Neutrophil (primary cell): ENCODE measurements around the gene STARD13.

Source experiments
- H3K27ac ChIP-seq: fragments of 200-600 bp; sonication (generic); 2 replicates; pipeline ENCODE4 v1.5.1; 2016; ENCODE audit warnings: mild to moderate bottlenecking, moderate library complexity
- H3K27me3 ChIP-seq: fragments of 200-600 bp; sonication (generic); 2 replicates; pipeline ENCODE4 v1.6.0; 2016; ENCODE audit warnings: mild to moderate bottlenecking
- H3K36me3 ChIP-seq: fragments of 200-600 bp; sonication (generic); 2 replicates; pipeline ENCODE4 v1.5.1; 2017
- H3K4me1 ChIP-seq, 2 experiments: fragments of 200-600 bp in 1 of 2; sonication (generic) in 1 of 2; 1 replicate in 1 of 2; 2 replicates in 1 of 2; pipeline versions ENCODE4 v1.5.1 to v1.6.1; 2013 to 2016; ENCODE audit warnings: low read depth in 1 of 2, low read length in 1 of 2, mild to moderate bottlenecking in 1 of 2, moderate library complexity in 1 of 2; ENCODE audit not compliant: control insufficient read depth in 1 of 2, insufficient read depth in 1 of 2
- H3K4me3 ChIP-seq, 2 experiments: fragments of 200-600 bp in 1 of 2; sonication (generic) in 1 of 2; 1 replicate in 1 of 2; 2 replicates in 1 of 2; pipeline ENCODE4 v1.5.1; 2013 to 2016; ENCODE audit warnings: low read depth in 1 of 2, low read length in 1 of 2, mild to moderate bottlenecking in 1 of 2, moderate library complexity in 1 of 2
- H3K9me3 ChIP-seq: fragments of 200-600 bp; sonication (generic); 2 replicates; pipeline ENCODE4 v1.5.1; 2016
- TF ChIP-seq, protein P1 (sequence below): fragments of 200-600 bp; sonication (generic); IDR thresholded peaks from 2 replicates; pipeline ENCODE4 v1.5.1; 2016; ENCODE audit warnings: antibody characterized with exemption

STARD13 gene

DNA sequence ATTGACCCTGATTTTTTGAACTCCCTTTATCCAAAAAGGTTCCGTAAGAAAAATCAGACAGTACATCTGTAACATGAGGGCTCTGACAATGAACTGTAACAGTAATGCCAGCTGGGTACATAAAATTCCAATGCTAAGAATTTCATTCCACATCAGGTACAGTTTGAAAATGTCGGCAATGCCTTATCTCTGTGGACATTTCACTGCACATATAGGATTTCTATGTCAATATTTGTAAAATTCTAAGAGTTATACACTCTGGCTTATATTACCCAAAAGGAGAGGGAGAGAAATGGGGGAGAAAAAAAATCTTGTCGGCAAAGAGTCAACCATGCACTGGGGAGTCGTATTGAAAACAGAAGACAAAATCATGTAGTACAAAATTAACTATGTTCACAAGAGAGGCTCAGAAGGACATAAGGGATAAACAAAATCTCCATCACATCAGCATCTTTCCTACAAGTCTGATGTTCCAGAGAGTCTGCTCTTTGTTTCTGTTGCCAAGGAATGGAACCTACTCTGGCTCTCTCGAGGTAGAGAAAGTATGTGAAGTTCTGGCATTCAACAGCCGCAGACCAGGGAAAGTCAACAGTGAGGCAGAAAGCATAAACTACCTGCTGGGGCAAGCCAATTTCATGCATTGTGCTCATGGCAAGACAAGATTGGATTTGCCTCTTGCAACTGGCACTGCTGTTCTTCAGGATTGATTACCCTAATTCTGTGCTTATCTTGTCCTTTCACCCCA, 72.4 kb downstream of the STARD13 start:
- Histone ChIP-seq H3K4me1 (no peaks in the 10 kb centered on the region), H3K27me3 (no peaks in the 10 kb centered on the region), H3K4me3 (no peak overlapping the region), H3K36me3 (no peaks in the 10 kb centered on the region), H3K9me3 (no peaks in the 10 kb centered on the region), H3K27ac (no peak overlapping the region)
- TF ChIP-seq, protein P1, sequence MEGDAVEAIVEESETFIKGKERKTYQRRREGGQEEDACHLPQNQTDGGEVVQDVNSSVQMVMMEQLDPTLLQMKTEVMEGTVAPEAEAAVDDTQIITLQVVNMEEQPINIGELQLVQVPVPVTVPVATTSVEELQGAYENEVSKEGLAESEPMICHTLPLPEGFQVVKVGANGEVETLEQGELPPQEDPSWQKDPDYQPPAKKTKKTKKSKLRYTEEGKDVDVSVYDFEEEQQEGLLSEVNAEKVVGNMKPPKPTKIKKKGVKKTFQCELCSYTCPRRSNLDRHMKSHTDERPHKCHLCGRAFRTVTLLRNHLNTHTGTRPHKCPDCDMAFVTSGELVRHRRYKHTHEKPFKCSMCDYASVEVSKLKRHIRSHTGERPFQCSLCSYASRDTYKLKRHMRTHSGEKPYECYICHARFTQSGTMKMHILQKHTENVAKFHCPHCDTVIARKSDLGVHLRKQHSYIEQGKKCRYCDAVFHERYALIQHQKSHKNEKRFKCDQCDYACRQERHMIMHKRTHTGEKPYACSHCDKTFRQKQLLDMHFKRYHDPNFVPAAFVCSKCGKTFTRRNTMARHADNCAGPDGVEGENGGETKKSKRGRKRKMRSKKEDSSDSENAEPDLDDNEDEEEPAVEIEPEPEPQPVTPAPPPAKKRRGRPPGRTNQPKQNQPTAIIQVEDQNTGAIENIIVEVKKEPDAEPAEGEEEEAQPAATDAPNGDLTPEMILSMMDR, result no peak

DNA sequence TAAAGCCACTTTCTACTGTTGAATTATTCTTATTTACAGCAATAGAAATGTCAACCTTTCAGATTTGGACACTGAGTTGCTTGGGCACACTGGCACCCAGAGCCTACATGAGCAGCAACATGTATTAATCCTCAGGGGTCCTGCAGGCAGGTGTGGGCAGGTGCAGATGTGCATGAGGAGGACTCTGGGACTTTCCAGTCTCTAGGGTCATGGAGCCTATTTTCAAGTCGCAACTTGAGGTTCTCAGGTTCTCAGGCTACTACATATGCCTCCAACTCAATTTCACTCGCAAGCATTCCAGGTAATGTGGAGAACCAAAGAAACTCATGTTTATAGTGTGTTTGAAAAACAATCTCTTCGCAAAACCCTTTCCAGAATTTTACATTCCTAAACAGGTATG, 73.2 kb downstream of the STARD13 start:
- H3K9me3 ChIP-seq, result no peaks in the 10 kb centered on the region
- H3K4me1 ChIP-seq, result no peaks in the 10 kb centered on the region
- H3K27me3 ChIP-seq, result no peaks in the 10 kb centered on the region
- H3K4me3 ChIP-seq, result no peak overlapping the region
- TF ChIP-seq, protein P1, result no peak
- H3K36me3 ChIP-seq, result no peaks in the 10 kb centered on the region
- no peak overlapping the region for H3K27ac ChIP-seq

DNA sequence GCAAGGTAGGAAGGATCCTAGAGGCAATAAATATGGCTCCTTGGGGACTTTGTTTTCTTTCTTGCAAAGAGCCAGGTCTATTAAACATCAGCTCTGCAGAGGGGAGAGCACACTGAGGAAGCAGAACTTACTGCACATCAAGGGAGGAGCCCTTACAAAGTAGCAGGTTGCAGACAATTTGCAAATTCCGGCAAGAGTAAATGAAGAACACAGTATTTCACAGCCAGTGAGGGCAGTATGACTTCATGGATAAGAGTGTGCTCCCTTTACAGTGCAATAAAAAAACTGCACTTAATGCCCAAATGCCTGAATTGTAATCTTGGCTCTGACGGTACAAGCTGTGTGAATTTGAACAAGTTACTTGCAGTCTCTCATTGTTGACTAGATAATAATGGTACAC, 75.5 kb downstream of the STARD13 start:
- H3K27me3 ChIP-seq, result peaks cover 16% of the 10 kb centered on the region
- no peaks in the 10 kb centered on the region for H3K36me3 ChIP-seq
- no peak overlapping the region for H3K4me3 ChIP-seq
- no peaks in the 10 kb centered on the region for H3K9me3 ChIP-seq
- H3K4me1 ChIP-seq, result no peaks in the 10 kb centered on the region
- TF ChIP-seq, protein P1, result no peak
- no peak overlapping the region for H3K27ac ChIP-seq

DNA sequence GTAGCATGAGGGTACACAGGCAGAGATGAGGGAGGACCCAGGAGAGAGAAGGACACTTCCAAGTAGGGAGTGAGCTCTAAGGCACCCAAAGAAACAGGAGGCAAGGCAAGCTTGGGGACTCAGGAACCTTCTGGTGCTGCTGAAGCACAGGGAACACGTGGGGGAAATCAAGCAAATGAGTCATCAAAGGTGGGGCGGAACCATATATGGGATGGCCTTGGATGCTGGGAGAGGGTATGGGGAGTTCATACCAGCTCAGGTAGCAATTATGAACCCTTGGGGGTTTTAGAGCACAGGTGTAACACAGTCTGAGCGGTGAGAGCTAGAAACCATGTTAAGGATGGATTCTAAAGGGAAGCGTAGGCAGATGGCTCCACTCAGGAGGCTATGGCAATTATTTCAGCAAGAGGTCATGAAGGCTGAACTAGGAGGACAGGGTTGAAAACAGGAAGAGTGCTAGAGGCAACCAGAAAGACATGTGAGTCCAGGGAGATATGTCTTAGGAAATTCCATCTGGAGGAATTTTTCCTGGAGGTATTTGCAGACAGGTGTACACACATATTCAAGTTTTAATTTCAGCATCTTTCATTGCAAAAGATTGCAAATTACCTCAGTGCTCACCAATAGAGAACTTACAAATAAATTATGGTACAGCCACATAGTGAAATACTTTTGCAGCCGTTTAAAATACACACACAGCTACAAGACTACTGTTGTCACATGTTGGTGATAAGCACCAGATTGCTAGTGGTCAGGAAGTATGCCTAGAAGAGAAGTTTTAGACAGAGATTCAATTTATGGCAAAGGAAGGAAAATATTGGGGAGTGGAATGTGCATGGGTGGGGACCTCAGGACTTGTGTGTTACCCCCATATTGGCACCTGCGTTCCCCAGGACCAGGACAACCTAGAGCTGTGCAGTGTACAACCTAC, 77.0 kb downstream of the STARD13 start:
- no peak overlapping the region for H3K27ac ChIP-seq
- H3K36me3 ChIP-seq, result no peaks in the 10 kb centered on the region
- H3K4me1 ChIP-seq, result no peaks in the 10 kb centered on the region

DNA sequence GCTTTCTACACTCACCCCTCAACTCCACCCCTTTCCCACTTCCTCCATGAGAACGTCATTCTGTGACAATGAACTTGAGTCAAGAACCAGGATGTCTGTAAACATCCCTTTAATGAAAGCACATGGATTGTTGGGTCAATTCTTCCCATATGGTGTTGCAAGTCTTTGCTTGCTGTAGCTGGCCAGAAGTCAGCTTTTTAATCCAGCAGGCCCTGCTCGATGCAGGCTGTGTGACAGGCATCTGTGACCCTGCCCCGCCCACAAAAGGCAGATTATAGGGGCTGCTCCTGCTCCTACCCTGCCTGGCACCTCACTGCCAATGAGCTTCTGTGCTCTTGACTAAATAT, 78.0 kb downstream of the STARD13 start:
- Histone ChIP-seq H3K4me1 (no peaks in the 10 kb centered on the region), H3K36me3 (no peaks in the 10 kb centered on the region), H3K9me3 (no peaks in the 10 kb centered on the region), H3K27me3 (peaks cover 28% of the 10 kb centered on the region), H3K4me3 (no peak overlapping the region), H3K27ac (no peak overlapping the region)
- TF ChIP-seq, protein P1, result no peak

More for the DNA sequence above, 77.0 kb downstream of the STARD13 start:
- Histone ChIP-seq H3K27me3 (peaks cover 28% of the 10 kb centered on the region), H3K4me3 (no peak overlapping the region), H3K9me3 (no peaks in the 10 kb centered on the region)
- TF ChIP-seq, protein P1, result no peak
